Activated CD4-positive, alpha-beta T cell treated with anti-CD3 and anti-CD28 coated beads, Interleukin-2, Interleukin-6, amounts not matched to agents 100 ng/mL and 50 ng/mL, durations not matched to agents 16 hours and 8 hours (primary cell): ENCODE results near the gene ZFPL1.
"Not testable (repeated sequence)": the region's sequence is repeated elsewhere in the genome, so short reads cannot be mapped to it uniquely, and the experiment has no call there.

Source experiments
- DNase-seq: peaks from one replicate; pipeline ENCODE4 v3.0.0-alpha.2; 2020

Gene ZFPL1

GRCh38 chr11:65115361-65116082 lies 31.5 kb downstream of the ZFPL1 start:
- DNase-seq: no peak

GRCh38 chr11:65116370-65117205 lies 32.6 kb downstream of the ZFPL1 start:
- peak; percentile 79 for DNase-seq

GRCh38 chr11:65117206-65118096 lies 33.4 kb downstream of the ZFPL1 start, which contains the start of gene ZNHIT2:
Gene ZNHIT2 (minus strand): TSS chr11:65117701. CDS start chr11:65117653, 48 bp downstream.
- DNase-seq: peak; percentile 100

GRCh38 chr11:65118097-65118837 lies 34.2 kb downstream of the ZFPL1 start:
- no peak for DNase-seq

- not testable (repeated sequence) for DNase-seq
Observed at GRCh38 chr11:65118891-65119669, 35.1 kb downstream of the ZFPL1 start.

- DNase-seq: no peak
Observed at GRCh38 chr11:65119670-65119995, 35.6 kb downstream of the ZFPL1 start.

GRCh38 chr11:65120831-65121230 lies 36.8 kb downstream of the ZFPL1 start:
- DNase-seq: no peak

GRCh38 chr11:65121447-65121864 lies 37.4 kb downstream of the ZFPL1 start:
- DNase-seq: no peak

GRCh38 chr11:65121865-65122696 lies 38.1 kb downstream of the ZFPL1 start, which contains the start of the genes FAU and MRPL49:
Gene FAU (minus strand): TSS chr11:65122134. CDS start chr11:65121813, 321 bp downstream.
Gene MRPL49 (plus strand): TSS chr11:65122321. CDS start chr11:65122347, 26 bp downstream.
- peak; percentile 99 for DNase-seq

GRCh38 chr11:65124480-65125196 lies 40.6 kb downstream of the ZFPL1 start:
- no peak for DNase-seq

GRCh38 chr11:65125197-65126056 lies 41.4 kb downstream of the ZFPL1 start:
- DNase-seq: no peak

- DNase-seq: no peak
Observed at GRCh38 chr11:65126624-65127274, 42.7 kb downstream of the ZFPL1 start.

GRCh38 chr11:65127473-65128181 lies 43.6 kb downstream of the ZFPL1 start:
- no peak for DNase-seq

GRCh38 chr11:65128182-65129145 lies 44.4 kb downstream of the ZFPL1 start:
- no peak for DNase-seq

- DNase-seq: no peak
Observed at GRCh38 chr11:65129649-65130441, 45.8 kb downstream of the ZFPL1 start.
